H1 (cell line): ENCODE measurements around the gene ADCY3. TPM values are rescaled to one million over a fixed set of nuclear protein-coding genes. Genes with fewer than 3 reads are reported as not detected.
A peak's percentile ranks its signal among the peaks of the same experiment; 100 is the strongest.

Source experiments
- CTCF ChIA-PET: fragments of 300-600 bp; sonication (Branson Sonifier 250); formaldehyde crosslinking; loops from one replicate; lab custom pipeline; 2021; ENCODE audit not compliant: partially characterized antibody; lab: Charles Lee
- POLR2A ChIA-PET: fragments of 300-600 bp; sonication (Branson Sonifier 250); formaldehyde crosslinking; loops from one replicate; lab custom pipeline; 2021; ENCODE audit warnings: inconsistent platforms; ENCODE audit not compliant: partially characterized antibody; lab: Charles Lee
- DNase-seq, 2 experiments: peaks; one replicate each; pipeline versions ENCODE4 v3.0.0 to v3.0.0-alpha.2; 2010 to 2022; ENCODE audit warnings: low spot score in 2 of 2, low read depth in 1 of 2, mixed read lengths in 1 of 2
- FAIRE-seq: peaks from 2 replicates; lab custom pipeline; 2011; peaks lifted over from hg19 to GRCh38; lab: Jason Lieb, UNC
- H2AFZ ChIP-seq: 2 replicates; pipeline ENCODE4 v1.8.1; 2012; ENCODE audit warnings: low read length, inconsistent platforms
- H2AK5ac ChIP-seq: 2 replicates; pipeline ENCODE4 v1.6.1; 2013; ENCODE audit warnings: low read depth, low read length
- H2BK120ac ChIP-seq: replicated peaks from 2 replicates; pipeline ENCODE3; 2013; ENCODE audit warnings: low read depth, low read length, inconsistent platforms
- H2BK12ac ChIP-seq: 2 replicates; pipeline ENCODE4 v1.6.1; 2013; ENCODE audit warnings: low read depth, low read length
- H2BK15ac ChIP-seq: 2 replicates; pipeline ENCODE4 v1.6.1; 2013; ENCODE audit warnings: low read length
- H2BK20ac ChIP-seq: 2 replicates; pipeline ENCODE4 v1.6.1; 2013; ENCODE audit warnings: low read length
- H2BK5ac ChIP-seq: 2 replicates; pipeline ENCODE4 v1.6.1; 2013; ENCODE audit warnings: low read depth, low read length
- H3K14ac ChIP-seq: 2 replicates; pipeline ENCODE4 v1.6.1; 2013; ENCODE audit warnings: inconsistent platforms; ENCODE audit not compliant: insufficient read length
- H3K18ac ChIP-seq: 2 replicates; pipeline ENCODE4 v1.6.1; 2013; ENCODE audit warnings: low read length; ENCODE audit errors: extremely low read depth
- H3K23ac ChIP-seq: 2 replicates; pipeline ENCODE4 v1.6.1; 2013; ENCODE audit warnings: inconsistent platforms; ENCODE audit not compliant: insufficient read length
- H3K23me2 ChIP-seq: 2 replicates; pipeline ENCODE4 v1.6.1; 2013; ENCODE audit warnings: low read depth, low read length
- H3K27ac ChIP-seq: 2 replicates; pipeline ENCODE4 v1.6.1; 2011; ENCODE audit warnings: low read depth, low read length, inconsistent platforms
- H3K27me3 ChIP-seq, 4 experiments: replicated peaks in 1 of 4; 1 replicate in 1 of 4; 2 replicates in 3 of 4; pipeline versions ENCODE4 v1.6.1 to v1.8.1; 2011 to 2013; ENCODE audit warnings: low read length in 3 of 4, mild to moderate bottlenecking in 3 of 4, inconsistent platforms in 2 of 4, mixed read lengths in 2 of 4, moderate library complexity in 1 of 4; ENCODE audit not compliant: control insufficient read depth in 3 of 4, insufficient read depth in 3 of 4; ENCODE audit errors: extremely low read depth in 1 of 4
- H3K36me3 ChIP-seq, 4 experiments: 2 replicates each; pipeline versions ENCODE4 v1.6.1 to v1.8.1; 2011 to 2013; ENCODE audit warnings: mild to moderate bottlenecking in 4 of 4, low read length in 3 of 4, moderate library complexity in 2 of 4, control low read depth in 1 of 4, inconsistent platforms in 1 of 4; ENCODE audit not compliant: insufficient read depth in 4 of 4, control insufficient read depth in 2 of 4
- H3K4ac ChIP-seq: replicated peaks from 2 replicates; pipeline ENCODE3; 2013; ENCODE audit warnings: low read length, low read depth, mixed read lengths, inconsistent platforms; ENCODE audit not compliant: insufficient read length
- H3K4me1 ChIP-seq, 4 experiments: replicated peaks in 1 of 4; 1 replicate in 1 of 4; 2 replicates in 3 of 4; pipeline versions ENCODE4 v1.6.1 to v1.8.1; 2011 to 2013; ENCODE audit warnings: low read length in 3 of 4, inconsistent platforms in 2 of 4, mixed read lengths in 1 of 4; ENCODE audit not compliant: insufficient read depth in 4 of 4, control insufficient read depth in 3 of 4
- H3K4me2 ChIP-seq, 2 experiments: 2 replicates each; pipeline versions ENCODE4 v1.6.1 to v1.8.1; 2011 to 2013; ENCODE audit warnings: low read depth in 2 of 2, low read length in 2 of 2, control low read depth in 1 of 2, inconsistent platforms in 1 of 2, mild to moderate bottlenecking in 1 of 2; ENCODE audit not compliant: insufficient read depth in 1 of 2
- H3K4me3 ChIP-seq, 4 experiments: fragments of 200-600, 300-600 bp in 1 of 4; sonication (generic), shearing (Covaris generic), sonication (Bioruptor Twin) in 1 of 4; 2 replicates each; pipeline versions ENCODE4 v1.5.1 to v1.8.1; 2011 to 2016; ENCODE audit warnings: low read length in 4 of 4, low read depth in 3 of 4, control low read depth in 2 of 4, inconsistent platforms in 2 of 4, mild to moderate bottlenecking in 2 of 4, mixed read lengths in 1 of 4, moderate library complexity in 1 of 4; ENCODE audit not compliant: insufficient read depth in 2 of 4; ENCODE audit errors: extremely low read depth in 1 of 4
- H3K56ac ChIP-seq: replicated peaks from 2 replicates; pipeline ENCODE3; 2013; ENCODE audit warnings: low read depth, mild to moderate bottlenecking, mixed read lengths, low read length, inconsistent platforms; ENCODE audit not compliant: insufficient read length
- H3K79me1 ChIP-seq: 2 replicates; pipeline ENCODE4 v1.6.1; 2013; ENCODE audit warnings: low read depth, low read length, control low read depth
- H3K79me2 ChIP-seq, 2 experiments: 2 replicates each; pipeline versions ENCODE4 v1.6.1 to v1.8.1; 2012 to 2013; ENCODE audit warnings: low read length in 2 of 2, mild to moderate bottlenecking in 2 of 2, inconsistent platforms in 1 of 2; ENCODE audit not compliant: insufficient read depth in 2 of 2, control insufficient read depth in 1 of 2
- H3K9ac ChIP-seq, 4 experiments: replicated peaks in 1 of 4; 1 replicate in 1 of 4; 2 replicates in 3 of 4; pipeline versions ENCODE4 v1.6.1 to v1.8.1; 2011 to 2013; ENCODE audit warnings: low read depth in 3 of 4, low read length in 3 of 4, control low read depth in 2 of 4, mild to moderate bottlenecking in 2 of 4, moderate library complexity in 2 of 4, inconsistent platforms in 1 of 4; ENCODE audit errors: extremely low read depth in 1 of 4
- H3K9me3 ChIP-seq, 2 experiments: 2 replicates each; pipeline versions ENCODE4 v1.6.1 to v1.8.1; 2012 to 2013; ENCODE audit warnings: mild to moderate bottlenecking in 2 of 2, moderate library complexity in 2 of 2, control low read depth in 1 of 2, inconsistent platforms in 1 of 2, low read depth in 1 of 2, low read length in 1 of 2, mixed read lengths in 1 of 2; ENCODE audit not compliant: insufficient read depth in 2 of 2
- H4K20me1 ChIP-seq, 2 experiments: replicated peaks in 1 of 2; 2 replicates each; pipeline versions ENCODE3 to v1.8.1; 2011 to 2013; ENCODE audit warnings: inconsistent platforms in 2 of 2, low read length in 2 of 2, mild to moderate bottlenecking in 1 of 2; ENCODE audit not compliant: insufficient read depth in 2 of 2, control insufficient read depth in 1 of 2
- H4K5ac ChIP-seq: 2 replicates; pipeline ENCODE4 v1.6.1; 2013; ENCODE audit warnings: low read length, low read depth, mixed read lengths, inconsistent platforms; ENCODE audit not compliant: insufficient read length
- H4K8ac ChIP-seq: 2 replicates; pipeline ENCODE4 v1.8.0; 2013; ENCODE audit warnings: mild to moderate bottlenecking, moderate library complexity, low read length, inconsistent platforms; ENCODE audit not compliant: insufficient read depth; ENCODE audit errors: extremely low read depth
- H4K91ac ChIP-seq: replicated peaks from 2 replicates; pipeline ENCODE3; 2013; ENCODE audit warnings: low read length, mixed read lengths, inconsistent platforms; ENCODE audit not compliant: insufficient read length
- FOSL1 ChIP-seq: IDR thresholded peaks from 2 replicates; pipeline ENCODE4 v1.6.1; 2011; ENCODE audit warnings: mild to moderate bottlenecking, low read depth, low read length, moderate library complexity; ENCODE audit not compliant: insufficient read depth
- MAX ChIP-seq: IDR thresholded peaks from 2 replicates; pipeline ENCODE4 v1.6.1; 2012; ENCODE audit warnings: inconsistent platforms
- POLR2A ChIP-seq, 2 experiments: IDR thresholded peaks; 1 replicate in 1 of 2; 2 replicates in 1 of 2; pipeline ENCODE4 v1.6.1; 2011; ENCODE audit warnings: low read depth in 2 of 2, low read length in 2 of 2, mild to moderate bottlenecking in 2 of 2; ENCODE audit errors: control extremely low read depth in 1 of 2
- WGBS, 2 experiments: shearing (Covaris generic) in 1 of 2; methylation state at CpG; one replicate each; pipeline versions ENCODE4 v1.1.6 to v1.1.7; 2013 to 2015; ENCODE audit warnings: low lambda C conversion rate in 2 of 2, mixed read lengths in 2 of 2, inconsistent platforms in 1 of 2, low coverage in 1 of 2, missing lambda C conversion rate in 1 of 2; ENCODE audit not compliant: insufficient replicate concordance in 2 of 2, insufficient coverage in 1 of 2, insufficient read length in 1 of 2; ENCODE audit errors: extremely low coverage in 1 of 2, missing lambda C conversion rate in 1 of 2; 5-methylcytosine and 5-hydroxymethylcytosine counted together
- polyA plus RNA-seq, 7 experiments: library from polyadenylated mRNA; depleted of rRNA in 3 of 7; stranded (reverse) in 5 of 7; unstranded in 2 of 7; fragments of >200 nt in 5 of 7; fragments of 200-250 nt in 2 of 7; gene quantifications; 1 replicate in 5 of 7; 2 replicates in 1 of 7; 4 replicates in 1 of 7; pipeline versions ENCODE4 v1.2.1 to v1.2.3, GENCODE V29; 2011 to 2013; ENCODE audit warnings: missing spikeins in 2 of 7, mixed read lengths in 2 of 7
- total RNA-seq: library from RNA; stranded (reverse); fragmentation: NEBNext Ultra II Directional; extraction: Animal tissue kit (Norgen Biotek cat#: 25700); gene quantifications from 2 replicates; pipeline ENCODE4 v1.2.1, GENCODE V29; 2021

ADCY3 gene
- total and polyA plus RNA-seq, 2 of the 8 experiments (the other 6 are each of a cell fraction or from before 2014, with no cell fraction given), result 45.1 to 52.9 TPM

GRCh38 chr2:24832073-24832461 is 88.0 kb downstream of the ADCY3 start:
- peaks cover 2 to 18% (median 9%) of the 10 kb centered on the region in 4 experiments; a peak in 6 of 7 replicates for H3K4me1 ChIP-seq
- H3K4ac ChIP-seq, result no peak overlapping the region
- H3K18ac ChIP-seq, result no peak overlapping the region
- H2BK12ac ChIP-seq, result no peak overlapping the region
- WGBS, 2 experiments, result 90% methylated on average over 10 of the region's 14 CpGs; no CpG with 5 or more reads in 1 of the 2 experiments
- H3K27ac ChIP-seq, result no peak overlapping the region
- DNase-seq, result no peak
- no peak overlapping the region for H3K4me3 ChIP-seq
- H3K56ac ChIP-seq, result no peak overlapping the region
- H3K79me1 ChIP-seq, result no peaks in the 10 kb centered on the region
- 0 out of 2 replicates have a peak overlapping the region, but pooled peaks have one; percentile 88 for H2BK5ac ChIP-seq
- H4K5ac ChIP-seq, result no peak overlapping the region
- no peak overlapping the region for H3K4me2 ChIP-seq
- ChIA-PET POLR2A (interaction anchor here (1.6 kb wide), 1 partner anchor 10 kb away, joined by 6 read pairs; no protein-coding TSS in a partner anchor), CTCF (interaction anchor here (0.6 to 2.6 kb wide), 6 partner anchors 48 to 423 kb away, joined by 3 to 13 read pairs (median 4); no protein-coding TSS in a partner anchor)
- no peak overlapping the region for H2AK5ac ChIP-seq
- H2AFZ ChIP-seq, result no peak overlapping the region
- H3K23ac ChIP-seq, result no peak overlapping the region
- H4K91ac ChIP-seq, result no peak overlapping the region
- H3K27me3 ChIP-seq, result no peaks in the 10 kb centered on the region
- no peak overlapping the region for H3K14ac ChIP-seq
- TF ChIP-seq POLR2A (IDR thresholded peaks at IDR 0.05; ENCODE audit: control extremely low read depth in 1 of 2, low read depth in 2 of 2, low read length in 2 of 2) (peak in 1 of 2 experiments; percentile 39; a peak in 1 of 3 replicates), FOSL1 (no peak), MAX (peak; percentile 14; the same call in 1 of the 2 replicates)
- H2BK120ac ChIP-seq, result no peak overlapping the region
- H4K20me1 ChIP-seq, result peaks cover 0 to 2% of the 10 kb centered on the region in 2 experiments
- H3K9ac ChIP-seq, result no peak overlapping the region
- no peaks in the 10 kb centered on the region; a peak in 1 of 4 replicates for H3K79me2 ChIP-seq
- peaks cover 2 to 13% of the 10 kb centered on the region in 2 experiments; a peak in 1 of 4 replicates for H3K9me3 ChIP-seq
- H3K23me2 ChIP-seq, result 0 out of 2 replicates have a peak, but pooled peaks cover 2% of the 10 kb centered on the region
- no peak overlapping the region for H2BK15ac ChIP-seq
- FAIRE-seq, result no peak
- no peak overlapping the region for H2BK20ac ChIP-seq
- H3K36me3 ChIP-seq, result peaks cover 0 to 16% (median under 1%) of the 10 kb centered on the region in 4 experiments; a peak in 3 of 8 replicates
- H4K8ac ChIP-seq, result no peak overlapping the region
